ENCODE results near the gene FOSL1.

The FOSL1 gene

DNA sequence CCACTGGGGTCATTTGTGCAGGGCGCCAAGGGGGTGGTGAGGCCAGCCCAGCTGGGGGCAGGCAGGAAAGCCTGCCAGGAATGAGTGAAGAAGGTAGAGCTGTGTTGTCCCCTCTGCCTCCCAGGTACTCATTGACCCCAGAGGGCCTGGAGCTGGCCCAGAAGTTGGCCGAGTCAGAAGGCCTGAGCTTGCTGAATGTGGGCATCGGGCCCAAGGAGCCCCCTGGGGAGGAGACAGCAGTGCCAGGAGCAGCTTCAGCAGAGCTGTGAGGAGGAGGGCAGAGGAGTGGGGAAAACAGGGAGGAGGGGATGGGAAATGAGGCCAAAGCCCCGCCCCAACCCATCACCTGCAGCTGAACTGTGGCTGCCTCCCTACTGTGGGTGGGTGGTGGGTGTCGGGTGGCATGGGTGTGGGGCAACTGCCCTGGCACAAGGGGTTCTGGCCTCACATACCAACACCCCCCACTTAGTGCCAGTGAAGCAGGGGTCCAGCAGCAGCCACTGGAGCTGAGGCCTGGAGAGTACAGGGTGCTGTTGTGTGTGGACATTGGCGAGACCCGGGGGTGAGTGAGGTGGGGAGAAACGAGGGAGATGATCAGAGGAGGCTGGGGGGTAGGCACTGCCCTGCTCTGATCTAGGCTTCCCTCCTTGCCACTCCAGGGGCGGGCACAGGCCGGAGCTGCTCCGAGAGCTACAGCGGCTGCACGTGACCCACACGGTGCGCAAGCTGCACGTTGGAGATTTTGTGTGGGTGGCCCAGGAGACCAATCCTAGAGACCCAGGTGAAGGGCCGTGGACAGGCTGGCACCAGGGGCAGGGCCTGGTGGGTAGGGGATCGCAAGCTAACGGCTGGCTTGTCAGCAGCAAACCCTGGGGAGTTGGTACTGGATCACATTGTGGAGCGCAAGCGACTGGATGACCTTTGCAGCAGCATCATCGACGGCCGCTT, 37.0 kb downstream of the FOSL1 start:
- no peak for DNase-seq

DNA sequence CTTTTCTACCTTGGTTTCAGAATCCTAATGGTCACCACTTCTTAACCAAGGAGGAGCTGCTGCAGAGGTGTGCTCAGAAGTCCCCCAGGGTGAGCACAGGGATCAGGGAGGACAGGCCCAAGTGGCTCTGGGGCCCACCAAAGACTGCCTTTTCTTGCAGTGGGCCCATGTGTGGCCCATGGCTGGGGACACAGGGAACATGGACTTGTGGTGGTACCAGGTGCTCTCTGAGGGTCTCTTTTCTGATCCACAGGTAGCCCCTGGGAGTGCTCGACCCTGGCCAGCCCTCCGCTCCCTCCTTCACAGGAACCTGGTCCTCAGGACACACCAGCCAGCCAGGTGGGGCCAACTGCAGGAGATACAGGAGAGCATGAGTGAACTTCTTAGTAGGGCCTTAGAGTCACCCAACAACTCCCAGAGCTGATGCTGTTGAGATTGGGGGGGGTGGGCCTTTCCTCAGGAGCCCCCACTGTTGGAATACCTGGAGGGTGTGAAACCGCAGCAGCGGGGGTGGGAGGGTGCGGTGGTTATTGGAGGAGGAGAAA, 37.9 kb downstream of the FOSL1 start:
- no peak for DNase-seq

DNA sequence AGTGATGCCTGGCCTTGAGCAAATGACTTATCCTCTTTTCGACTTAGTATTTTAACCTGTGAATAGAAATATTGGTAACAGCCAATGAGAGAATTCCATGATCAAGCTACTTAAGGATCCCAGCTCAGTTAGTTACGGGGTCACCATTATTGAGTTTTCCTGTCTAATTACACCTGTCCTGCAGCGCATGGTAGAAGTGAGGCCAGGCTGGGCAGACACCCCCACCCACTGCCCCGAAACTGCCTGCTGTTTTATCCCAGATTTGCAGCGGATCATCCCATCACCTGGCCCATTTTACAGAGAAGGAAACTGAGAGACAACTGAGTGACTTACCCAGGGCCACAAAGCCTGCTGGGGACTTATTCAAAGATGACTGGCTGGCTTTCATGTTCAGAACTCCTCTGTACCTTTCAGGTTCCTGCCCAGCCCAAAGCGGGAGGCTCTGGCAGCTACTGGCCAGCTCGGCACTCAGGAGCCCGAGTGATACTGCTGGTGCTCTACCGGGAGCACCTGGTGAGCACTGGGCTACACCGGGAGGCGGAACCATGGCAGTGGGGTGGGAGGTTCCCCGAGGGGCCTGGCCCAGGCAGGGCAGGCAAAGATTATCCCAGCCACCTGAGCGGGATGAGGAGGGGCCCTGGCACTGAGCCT, 38.5 kb downstream of the FOSL1 start:
- DNase-seq: no peak

DNA sequence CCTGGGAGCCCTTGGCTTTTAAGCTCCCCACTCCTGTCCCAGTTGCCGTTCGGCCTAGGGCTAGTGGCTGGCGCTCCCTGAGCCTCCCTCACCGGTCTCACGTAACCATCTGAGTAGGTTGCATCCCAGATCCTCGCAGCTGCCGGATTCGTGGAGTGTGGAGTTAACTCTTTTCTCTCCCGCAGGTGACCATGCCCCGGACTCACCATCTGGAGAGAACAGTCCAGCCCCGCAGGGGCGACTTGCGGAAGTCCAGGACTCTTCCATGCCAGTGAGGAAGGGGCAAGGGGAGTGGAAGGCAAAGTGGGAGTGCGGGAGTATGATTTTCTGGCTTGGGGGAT, 39.1 kb downstream of the FOSL1 start:
- no peak for DNase-seq

DNA sequence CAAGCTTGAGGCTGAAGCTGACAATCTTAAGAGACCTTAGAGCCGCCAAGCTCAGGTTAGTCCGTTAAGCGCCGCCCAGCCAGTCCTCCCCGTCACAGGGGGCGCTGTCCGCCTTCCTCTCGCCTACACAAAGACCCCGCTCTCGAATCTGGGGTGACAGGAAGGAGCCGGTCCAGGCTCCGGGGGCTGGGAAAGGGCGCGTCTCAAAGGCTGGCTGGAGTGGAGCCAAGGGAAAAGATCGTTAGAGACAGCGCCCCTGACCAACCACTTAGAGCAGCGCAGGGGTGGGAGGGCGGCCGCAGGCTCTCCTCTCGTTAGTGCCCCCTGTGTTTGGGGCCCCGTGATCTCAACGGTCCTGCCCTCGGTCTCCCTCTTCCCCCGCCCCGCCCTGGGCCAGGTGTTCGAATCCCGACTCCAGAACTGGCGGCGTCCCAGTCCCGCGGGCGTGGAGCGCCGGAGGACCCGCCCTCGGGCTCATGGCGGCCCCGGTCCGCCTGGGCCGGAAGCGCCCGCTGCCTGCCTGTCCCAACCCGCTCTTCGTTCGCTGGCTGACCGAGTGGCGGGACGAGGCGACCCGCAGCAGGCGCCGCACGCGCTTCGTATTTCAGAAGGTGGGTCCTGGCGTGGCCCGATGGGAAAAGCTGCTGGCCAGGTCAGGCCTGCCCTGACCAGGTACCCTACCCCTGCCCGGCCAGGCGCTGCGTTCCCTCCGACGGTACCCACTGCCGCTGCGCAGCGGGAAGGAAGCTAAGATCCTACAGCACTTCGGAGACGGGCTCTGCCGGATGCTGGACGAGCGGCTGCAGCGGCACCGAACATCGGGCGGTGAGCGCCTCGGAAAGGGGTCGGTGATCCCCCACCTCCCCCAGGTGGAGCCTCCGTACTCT, 39.7 kb downstream of the FOSL1 start, which contains the start of gene MUS81:
MUS81 (plus strand) TSS at position 156 of the 887 bp plus-strand sequence; CDS start at position 477, 321 bp downstream.
- peak; percentile 99 for DNase-seq

DNA sequence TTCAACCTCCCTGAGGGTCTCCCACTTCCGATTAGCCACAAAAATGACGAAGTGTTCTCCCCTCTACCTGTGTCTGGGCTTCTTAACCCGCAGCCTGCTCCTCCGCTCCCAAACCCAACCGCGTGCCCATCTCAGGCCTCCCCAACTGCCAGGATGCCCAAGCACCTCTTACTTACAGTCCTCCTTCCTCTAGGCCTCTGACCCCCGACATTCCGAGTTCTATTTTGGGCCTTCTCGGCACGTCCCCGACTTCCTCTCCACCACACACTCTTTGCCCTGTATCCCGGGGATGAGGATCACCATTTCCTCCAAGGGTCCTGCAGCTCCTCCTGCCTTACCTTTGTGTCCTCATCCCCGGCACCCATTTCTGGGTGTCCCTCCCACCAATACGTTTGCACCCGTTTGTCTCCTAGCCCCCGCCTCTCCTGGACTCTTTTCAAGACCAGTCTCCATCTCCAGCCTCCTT, 40.3 kb downstream of the FOSL1 start:
- DNase-seq: peak; percentile 86

DNA sequence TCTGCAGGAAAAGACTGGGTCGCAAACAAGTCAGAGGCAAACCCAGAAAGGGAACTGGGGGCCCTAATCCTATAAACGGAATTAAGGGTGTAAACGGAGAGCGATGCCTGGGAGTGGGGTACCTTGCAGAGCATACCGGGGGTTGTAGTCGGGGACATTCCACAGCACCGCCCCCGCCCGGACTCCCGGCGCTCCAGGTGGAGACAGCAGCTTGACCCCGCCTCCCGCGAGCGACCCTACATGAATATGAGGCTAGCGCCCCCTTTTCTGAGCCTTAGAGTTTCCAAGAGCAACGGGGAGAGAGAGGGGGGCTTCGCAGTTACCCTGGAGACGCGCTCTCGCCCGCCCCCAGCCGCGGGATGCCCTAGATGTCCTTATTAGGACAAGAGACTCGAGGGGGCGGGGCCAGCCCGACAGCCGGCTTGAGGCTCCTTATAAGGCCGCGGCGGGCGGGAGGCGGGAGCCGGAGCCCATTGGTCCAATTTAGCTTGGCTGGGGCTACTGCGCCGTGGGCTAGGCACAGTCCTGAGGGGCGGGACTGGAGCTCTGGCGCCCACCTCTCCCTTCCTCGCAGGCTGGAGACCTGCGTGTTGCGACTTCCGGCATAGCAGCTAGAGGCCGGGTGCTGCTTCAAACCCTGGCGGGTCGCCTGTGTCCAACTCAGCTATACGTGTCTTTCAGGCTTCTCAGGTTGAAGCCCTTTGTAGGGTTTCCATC, 40.9 kb downstream of the FOSL1 start:
- DNase-seq: peak; percentile 99

DNA sequence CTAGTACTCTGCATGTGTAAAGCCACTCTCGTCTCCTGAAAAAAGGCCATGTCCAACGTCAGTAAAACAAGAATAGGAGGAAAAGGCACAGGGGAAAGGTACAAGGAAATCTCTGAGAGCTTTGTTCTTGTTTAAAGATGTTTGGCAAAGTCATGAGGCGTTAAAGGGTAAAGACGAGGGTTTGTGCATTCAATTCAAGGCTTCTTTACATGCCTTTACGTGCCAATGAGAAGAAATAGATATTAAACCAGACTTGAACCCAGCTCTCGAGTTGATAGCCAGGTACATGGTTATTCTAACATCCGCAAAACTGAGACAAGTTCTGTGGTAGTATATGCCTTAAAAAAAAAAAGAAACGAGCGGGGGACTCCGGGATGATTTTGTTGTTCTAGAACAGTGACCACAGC, 41.5 kb downstream of the FOSL1 start:
- no peak for DNase-seq

DNA sequence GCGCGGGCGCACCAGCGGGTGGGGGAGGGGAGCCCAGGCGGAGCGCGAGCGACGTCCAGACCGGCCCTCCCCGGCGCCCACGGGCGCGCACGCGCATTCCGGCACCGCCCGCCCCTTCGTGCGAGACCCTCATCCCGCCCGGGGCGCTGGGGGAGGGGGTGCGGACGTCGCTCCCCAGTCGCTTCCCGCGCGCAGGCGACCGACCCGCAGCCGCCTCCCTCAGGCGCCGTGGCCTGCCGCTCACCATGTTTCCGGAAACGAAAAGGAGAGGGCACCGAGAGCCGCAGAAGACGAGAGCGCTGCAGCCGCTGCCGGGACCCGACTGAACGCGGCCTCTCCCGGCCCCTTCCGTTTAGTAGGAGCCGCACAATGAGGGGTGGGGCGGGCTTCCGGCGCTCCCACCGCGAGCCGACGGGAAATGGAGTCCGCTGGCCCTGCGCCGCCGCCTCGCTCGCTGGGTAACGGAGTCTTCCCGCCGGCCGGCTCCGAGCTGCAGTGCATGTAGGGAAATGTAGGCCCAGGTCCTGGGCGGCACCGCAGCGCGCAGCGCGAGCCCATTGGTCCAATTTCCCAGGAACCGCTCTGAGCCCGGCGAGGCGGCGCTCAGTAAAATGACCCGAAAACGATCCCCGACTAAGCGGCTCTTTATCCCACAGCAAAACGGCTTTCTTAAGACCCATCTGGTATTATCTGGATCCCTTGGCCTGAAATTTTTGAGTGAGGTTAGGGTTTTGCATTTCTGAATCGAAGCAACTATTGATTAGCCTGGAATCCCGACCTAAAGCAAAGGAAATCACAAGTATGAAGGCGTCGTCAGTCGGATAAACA, 42.1 kb downstream of the FOSL1 start, which contains the start of gene CFL1:
CFL1 (minus strand) TSS at position 328 of the 828 bp plus-strand sequence; CDS start at position 247, 81 bp downstream.
- DNase-seq: peak; percentile 99

DNA sequence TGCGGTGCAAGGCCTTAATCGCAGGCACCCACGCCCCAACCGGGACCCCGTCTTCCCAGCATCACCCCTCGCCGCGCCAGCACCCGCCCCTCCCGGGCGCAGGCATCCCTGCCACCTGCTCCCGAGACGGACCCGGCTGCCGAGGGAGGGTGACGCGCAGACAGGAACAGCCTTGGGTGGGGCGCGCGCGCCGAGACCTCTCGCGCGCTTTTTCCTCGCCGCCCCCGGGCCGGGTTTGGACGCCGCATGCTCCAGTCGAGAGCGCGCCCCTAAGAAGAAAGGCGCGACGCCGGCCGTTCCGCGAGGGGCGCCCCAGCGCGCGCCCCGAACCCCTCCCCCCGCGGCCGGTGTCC, 42.7 kb downstream of the FOSL1 start:
- peak; percentile 80 for DNase-seq

DNA sequence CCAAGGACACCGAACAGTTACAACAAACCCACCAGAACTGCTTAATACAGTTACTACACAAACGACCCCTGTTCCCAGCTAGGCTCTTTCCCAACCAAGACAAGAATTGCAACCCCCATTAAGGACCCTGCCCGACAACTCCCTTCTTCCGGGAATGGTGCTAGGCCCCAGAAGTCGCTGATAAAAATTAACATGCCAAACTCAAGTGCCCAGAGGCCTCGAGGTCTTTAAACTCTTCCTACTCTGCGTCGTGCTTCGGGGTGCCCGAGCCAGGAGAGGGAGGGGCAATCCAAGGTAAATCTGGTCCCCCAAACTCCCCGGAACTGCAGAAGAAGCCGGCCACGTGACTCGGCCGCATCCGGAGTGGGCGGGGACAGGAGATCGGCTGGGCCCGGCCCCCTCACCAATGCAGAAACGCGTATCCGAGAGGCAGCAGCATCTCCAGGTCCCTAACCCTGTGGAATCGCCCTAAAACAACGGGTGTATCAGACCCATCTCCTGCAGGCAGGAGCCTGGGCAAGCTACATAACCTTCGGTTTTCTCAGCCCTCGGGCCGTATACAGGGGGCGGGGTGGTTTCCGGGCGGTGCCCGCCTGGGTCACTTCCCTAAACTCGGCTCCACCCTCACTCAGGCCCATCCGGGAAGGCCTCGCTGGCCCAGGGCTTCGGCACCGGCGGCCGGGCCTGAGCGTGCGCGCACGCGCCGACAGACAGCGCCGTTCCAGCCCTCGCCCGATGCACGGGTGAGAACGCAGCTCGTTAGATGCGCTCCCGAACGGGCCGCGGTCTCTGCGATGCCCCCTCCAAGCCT, 43.3 kb downstream of the FOSL1 start:
- DNase-seq: peak; percentile 49

DNA sequence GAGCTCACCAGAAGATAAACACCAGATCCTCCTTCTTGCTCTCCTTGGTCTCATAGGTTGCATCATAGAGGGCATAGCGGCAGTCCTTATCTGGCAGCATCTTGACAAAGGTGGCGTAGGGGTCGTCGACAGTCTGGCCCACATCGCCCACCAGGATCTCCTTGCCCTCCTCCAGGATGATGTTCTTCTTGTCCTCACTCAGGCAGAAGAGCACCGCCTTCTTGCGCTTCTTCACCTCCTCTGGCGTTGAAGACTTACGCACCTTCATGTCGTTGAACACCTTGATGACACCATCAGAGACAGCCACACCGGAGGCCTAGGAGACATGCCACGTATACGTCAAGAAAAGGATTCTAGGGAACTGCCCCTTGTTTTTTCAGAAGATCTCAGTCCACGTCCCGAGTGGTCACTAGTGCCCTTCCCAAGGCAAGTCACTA, 44.2 kb downstream of the FOSL1 start:
- no peak for DNase-seq

DNA sequence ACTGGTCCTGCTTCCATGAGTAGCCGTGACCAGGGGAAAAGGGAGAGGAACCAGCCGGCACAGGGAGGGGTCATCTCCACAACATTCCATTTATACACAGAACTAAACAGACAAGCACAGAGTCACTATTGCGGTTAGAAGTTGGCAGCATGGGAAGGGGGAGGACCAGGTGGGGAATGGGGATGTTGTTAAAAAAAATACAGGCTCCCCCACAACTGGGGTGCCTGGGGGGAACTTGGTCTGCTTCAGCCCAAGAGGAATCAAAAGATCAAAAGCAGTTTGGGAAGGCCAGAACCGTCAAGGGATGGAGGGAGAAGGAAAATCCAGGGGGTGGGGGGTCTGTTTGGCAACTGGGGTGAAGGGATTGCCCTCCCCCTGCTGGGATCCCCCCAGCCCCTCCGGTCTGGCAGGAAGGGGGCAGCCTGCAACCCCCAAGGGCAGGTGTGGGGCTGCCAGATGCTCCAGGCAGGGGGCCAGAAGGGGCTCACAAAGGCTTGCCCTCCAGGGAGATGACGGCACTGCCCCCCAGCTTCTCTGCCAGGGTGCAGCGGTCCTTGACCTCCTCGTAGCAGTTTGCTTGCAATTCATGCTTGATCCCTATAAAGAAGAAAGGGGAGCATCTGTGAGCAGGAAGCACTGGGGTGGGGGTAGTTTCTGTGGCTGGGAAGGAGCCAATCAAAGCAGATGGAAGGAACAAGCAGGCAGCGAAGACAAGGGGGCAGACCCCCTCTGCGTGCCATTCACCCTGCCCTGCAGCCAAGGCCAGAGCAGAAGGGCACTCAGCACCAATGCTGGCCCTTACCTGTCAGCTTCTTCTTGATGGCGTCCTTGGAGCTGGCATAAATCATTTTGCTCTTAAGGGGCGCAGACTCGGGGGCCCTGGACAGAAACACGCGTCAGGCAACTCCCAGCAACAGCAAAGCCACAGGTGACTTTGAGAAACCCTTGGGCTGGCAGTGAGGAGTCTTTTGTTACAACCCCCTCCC, 45.0 kb downstream of the FOSL1 start:
- no peak for DNase-seq

DNA sequence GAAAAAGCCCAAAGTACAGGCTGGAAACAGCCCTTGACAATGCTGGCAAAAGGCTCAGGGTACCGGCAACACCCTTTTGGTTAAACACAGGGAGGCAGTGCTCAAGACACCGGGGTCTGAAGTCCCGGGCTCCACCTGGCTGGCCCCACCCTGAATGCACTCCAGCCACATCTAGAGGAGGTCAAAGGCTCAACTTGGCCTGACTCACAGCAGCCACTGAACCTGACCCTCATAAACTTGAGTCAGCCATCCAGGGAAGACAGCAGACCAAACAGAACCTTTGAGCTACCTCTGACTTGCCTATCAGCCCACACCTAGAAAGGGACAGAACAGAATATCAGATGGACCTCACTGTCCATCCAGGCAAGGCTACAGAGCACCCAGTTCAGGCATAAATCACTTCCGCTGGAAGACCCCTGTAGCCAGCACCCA, 46.0 kb downstream of the FOSL1 start:
- DNase-seq: no peak

DNA sequence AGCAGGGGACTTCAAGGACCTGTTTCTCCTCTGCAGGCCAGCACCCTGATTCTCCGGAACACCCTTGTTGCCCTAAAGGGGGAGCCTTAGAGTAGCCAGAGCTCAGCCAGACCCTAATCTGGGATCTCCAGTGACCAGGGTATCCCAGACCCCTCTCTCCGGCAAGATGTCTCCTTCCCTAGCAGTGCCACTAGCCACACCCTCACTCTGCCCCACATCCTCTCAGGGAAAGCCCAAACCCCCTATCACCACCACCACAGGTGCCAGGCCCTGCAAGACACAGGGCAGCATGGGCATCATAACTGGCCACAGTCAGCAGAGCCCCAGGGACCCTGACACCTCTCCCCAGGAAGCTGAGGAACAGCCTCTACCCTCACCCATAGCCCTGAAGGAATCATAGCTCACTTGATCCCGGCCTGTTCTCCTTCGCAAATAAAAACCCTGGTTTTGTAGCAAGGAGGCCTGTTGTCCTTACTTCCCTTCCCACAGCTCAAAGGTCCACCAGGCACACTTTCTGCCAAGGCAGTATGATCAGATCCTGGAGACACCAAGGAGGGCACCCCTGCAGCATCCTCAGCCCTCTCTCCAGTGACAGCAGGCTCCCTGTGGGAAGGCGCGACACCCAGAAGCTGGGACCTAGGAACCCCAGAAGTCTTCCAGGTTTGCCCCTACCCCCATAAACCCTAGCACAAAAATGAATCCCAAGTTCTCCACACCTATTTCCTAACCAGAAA, 46.8 kb downstream of the FOSL1 start:
- DNase-seq: no peak

DNA sequence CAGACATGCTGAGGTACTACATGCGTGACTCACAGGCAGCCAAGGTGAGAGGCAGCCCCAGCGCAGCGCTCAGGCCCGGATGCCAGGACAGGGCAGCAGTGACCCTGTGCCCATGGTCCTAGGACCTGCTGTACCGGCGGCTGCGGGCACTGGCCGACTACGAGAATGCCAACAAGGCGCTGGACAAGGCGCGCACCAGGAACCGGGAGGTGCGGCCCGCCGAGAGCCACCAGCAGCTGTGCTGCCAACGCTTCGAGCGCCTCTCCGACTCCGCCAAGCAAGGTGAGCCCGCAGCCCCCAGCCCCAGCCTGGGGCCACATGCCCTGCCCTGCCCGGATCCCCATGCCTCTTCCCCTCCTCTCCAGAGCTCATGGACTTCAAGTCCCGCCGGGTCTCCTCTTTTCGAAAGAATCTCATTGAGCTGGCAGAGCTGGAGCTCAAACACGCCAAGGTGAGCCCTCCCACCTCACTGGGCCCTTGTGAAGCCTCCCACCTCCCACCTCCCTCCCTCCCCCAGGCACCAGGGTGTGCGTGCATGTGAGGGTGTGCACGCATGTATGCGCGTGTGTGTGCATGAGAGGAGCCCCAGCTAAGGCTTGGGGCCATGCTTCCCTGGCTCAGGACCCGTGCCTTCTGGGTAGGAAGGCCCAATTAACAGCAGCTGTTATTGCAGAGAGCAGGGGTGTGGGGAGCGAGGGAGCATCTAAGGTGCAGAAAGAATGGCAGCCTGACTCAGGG, 47.5 kb downstream of the FOSL1 start:
- DNase-seq: no peak

DNA sequence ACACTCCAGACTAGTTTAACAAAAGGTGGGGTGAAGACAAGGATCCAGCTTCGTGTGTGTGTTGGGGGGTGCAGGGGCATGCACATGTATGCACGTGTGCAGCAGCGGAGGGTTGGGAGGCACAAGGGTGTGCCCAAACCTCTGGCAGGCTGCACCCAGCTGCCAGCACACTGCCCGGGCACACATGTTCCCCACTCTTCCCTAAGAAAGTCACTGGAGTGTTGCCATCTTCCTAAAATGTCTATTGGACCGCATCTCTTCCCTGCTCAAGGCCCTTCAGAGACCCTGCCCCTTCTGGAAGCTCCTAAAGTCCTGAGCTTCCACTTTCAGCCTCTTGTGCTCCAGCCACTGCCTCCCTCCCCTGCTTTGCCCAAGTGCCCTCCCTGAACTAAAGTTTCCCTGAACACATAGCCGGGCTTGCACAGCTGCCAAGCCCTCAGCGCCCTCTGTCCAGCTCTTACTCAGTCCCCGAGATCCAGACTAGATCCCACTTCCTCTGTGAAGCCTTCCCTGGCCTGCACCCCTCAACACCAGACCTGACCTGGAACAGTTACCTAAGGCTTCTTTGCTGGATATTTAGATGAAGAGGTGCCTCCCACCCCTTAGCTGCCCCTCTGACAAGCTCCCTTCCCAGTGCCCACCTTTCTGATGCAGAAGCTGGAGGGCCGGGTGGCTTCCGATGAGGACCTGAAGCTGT, 48.2 kb downstream of the FOSL1 start:
- no peak for DNase-seq

Measured in NCI-H1092 treated with DMSO at 0.1 percent for 48 hours (cell line).